Measurements from ENCODE around the gene ZNF516.

- no peak for TF ChIP-seq CTCF (IDR thresholded peaks at IDR 0.05)
- TF ChIP-seq POLR2A (IDR thresholded peaks at IDR 0.05), result no peak
- peak in 1 of 2 donors; percentile 34 for TF ChIP-seq POLR2AphosphoS5 (IDR thresholded peaks at IDR 0.05)
Observed at GRCh38 chr18:76528477-76529432, 33.7 kb upstream of the ZNF516 start.
